Measurements from ENCODE around the gene TUBGCP3.
"Not testable (repeated sequence)": the region's sequence is repeated elsewhere in the genome, so short reads cannot be mapped to it uniquely, and the experiment has no call there.

The TUBGCP3 gene

DNA sequence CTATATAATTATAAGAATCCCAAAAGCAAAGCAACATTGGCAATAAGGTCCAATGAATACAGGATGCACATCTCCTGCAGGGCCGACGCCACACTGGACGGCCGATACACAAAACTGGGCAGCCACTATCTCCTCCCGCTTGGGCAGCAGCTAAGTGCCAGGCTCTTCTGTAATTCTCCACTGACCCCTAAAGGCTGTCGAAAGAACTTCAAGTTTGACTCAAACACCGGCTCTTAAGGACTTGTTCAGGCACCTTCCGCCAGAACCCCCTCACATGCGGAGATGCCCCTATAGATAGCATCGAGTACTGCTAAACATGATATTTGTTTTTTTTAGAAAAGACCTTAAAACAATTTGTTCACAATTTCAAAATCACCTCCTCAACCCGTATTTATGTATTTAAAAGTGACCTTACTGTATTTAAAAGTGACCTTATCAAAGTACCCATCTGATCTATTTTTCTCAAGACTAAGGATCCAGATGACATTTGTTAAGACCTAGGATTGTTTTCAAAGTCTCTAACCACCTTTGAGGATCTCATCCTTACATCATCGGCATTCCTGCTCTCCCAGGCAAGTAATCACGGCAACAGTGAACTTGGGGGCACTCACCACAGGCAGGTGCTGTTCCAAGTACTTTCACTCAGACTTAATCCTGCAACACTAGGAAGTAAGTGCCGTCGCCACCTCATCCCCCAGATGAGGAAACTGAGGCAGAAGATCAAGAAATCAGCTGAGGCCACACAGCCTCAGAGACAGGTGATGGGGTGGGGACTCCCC lies 77.8 kb downstream of the TUBGCP3 start:
- Histone ChIP-seq H3K4me3 (ENCODE audit: low read length) (no peak overlapping the region), H3K36me3 (ENCODE audit: control insufficient read depth, insufficient read depth, low read length) (peaks cover 8% of the 10 kb centered on the region), H3K4me1 (ENCODE audit: control insufficient read depth, insufficient read depth, low read length) (no peaks in the 10 kb centered on the region), H3K9me3 (ENCODE audit: control insufficient read depth, low read length) (no peaks in the 10 kb centered on the region), H3K9ac (ENCODE audit: low read length) (no peak overlapping the region), H3K27me3 (ENCODE audit: control insufficient read depth, insufficient read depth, low read length) (no peaks in the 10 kb centered on the region)

GRCh38 chr13:112509190-112509589 lies 78.8 kb downstream of the TUBGCP3 start:
- H3K36me3 ChIP-seq (ENCODE audit: control insufficient read depth, insufficient read depth, low read length), result peaks cover 8% of the 10 kb centered on the region
- no peaks in the 10 kb centered on the region for H3K9me3 ChIP-seq (ENCODE audit: control insufficient read depth, low read length)
- no peak overlapping the region for H3K4me3 ChIP-seq (ENCODE audit: low read length)
- no peaks in the 10 kb centered on the region for H3K4me1 ChIP-seq (ENCODE audit: control insufficient read depth, insufficient read depth, low read length)
- no peak overlapping the region for H3K9ac ChIP-seq (ENCODE audit: low read length)
- no peaks in the 10 kb centered on the region for H3K27me3 ChIP-seq (ENCODE audit: control insufficient read depth, insufficient read depth, low read length)

DNA sequence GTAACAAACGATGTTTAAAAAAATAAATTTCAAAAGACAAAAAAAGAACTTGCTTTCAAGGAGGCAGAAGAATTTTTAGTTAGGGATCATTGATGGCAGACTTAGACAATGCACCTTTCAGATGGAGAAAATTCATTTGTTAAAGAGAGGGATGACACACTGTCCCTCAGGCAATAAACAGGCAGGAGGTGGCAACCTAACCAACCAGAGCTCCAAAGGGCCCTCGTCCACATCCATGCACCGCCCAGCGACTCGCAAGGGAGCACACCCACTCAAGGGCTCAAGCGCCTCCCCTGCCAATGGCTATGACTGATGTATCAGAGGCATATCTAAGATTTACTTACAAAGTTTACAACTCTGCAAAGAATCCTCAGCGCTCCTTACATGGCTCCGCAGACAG lies 81.9 kb downstream of the TUBGCP3 start:
- no peaks in the 10 kb centered on the region for H3K27me3 ChIP-seq (ENCODE audit: control insufficient read depth, insufficient read depth, low read length)
- peaks cover 8% of the 10 kb centered on the region for H3K36me3 ChIP-seq (ENCODE audit: control insufficient read depth, insufficient read depth, low read length)
- no peak overlapping the region for H3K9ac ChIP-seq (ENCODE audit: low read length)
- no peak overlapping the region for H3K4me3 ChIP-seq (ENCODE audit: low read length)
- H3K9me3 ChIP-seq (ENCODE audit: control insufficient read depth, low read length), result no peaks in the 10 kb centered on the region
- H3K4me1 ChIP-seq (ENCODE audit: control insufficient read depth, insufficient read depth, low read length), result no peaks in the 10 kb centered on the region

GRCh38 chr13:112496166-112496565 lies 91.8 kb downstream of the TUBGCP3 start:
- Histone ChIP-seq H3K9ac (ENCODE audit: low read length) (no peak overlapping the region), H3K4me1 (ENCODE audit: control insufficient read depth, insufficient read depth, low read length) (no peaks in the 10 kb centered on the region), H3K27me3 (ENCODE audit: control insufficient read depth, insufficient read depth, low read length) (no peaks in the 10 kb centered on the region), H3K36me3 (ENCODE audit: control insufficient read depth, insufficient read depth, low read length) (no peaks in the 10 kb centered on the region), H3K9me3 (ENCODE audit: control insufficient read depth, low read length) (no peaks in the 10 kb centered on the region), H3K4me3 (ENCODE audit: low read length) (no peak overlapping the region)

DNA sequence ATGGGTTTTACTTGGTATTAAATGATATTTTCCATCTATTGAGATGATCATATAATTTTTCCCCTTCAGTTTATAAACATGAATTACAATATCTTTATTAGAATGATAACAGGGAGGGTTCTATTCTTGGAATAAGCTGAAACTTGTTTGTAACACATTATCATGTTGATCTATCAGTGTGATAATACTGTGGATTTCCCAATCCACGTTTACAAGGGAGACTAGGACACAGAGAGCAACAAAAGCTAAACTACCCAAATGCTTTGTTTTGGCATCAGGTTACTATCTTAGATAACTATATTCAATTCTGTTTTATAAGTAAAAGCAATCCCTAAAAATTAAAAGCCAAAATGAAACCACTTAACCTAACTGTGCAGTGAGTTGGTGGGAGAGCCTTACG lies 92.5 kb downstream of the TUBGCP3 start:
- Histone ChIP-seq H3K4me3 (ENCODE audit: low read length) (no peak overlapping the region), H3K4me1 (ENCODE audit: control insufficient read depth, insufficient read depth, low read length) (no peaks in the 10 kb centered on the region), H3K27me3 (ENCODE audit: control insufficient read depth, insufficient read depth, low read length) (no peaks in the 10 kb centered on the region), H3K9me3 (ENCODE audit: control insufficient read depth, low read length) (no peaks in the 10 kb centered on the region), H3K36me3 (ENCODE audit: control insufficient read depth, insufficient read depth, low read length) (no peaks in the 10 kb centered on the region), H3K9ac (ENCODE audit: low read length) (no peak overlapping the region)

DNA sequence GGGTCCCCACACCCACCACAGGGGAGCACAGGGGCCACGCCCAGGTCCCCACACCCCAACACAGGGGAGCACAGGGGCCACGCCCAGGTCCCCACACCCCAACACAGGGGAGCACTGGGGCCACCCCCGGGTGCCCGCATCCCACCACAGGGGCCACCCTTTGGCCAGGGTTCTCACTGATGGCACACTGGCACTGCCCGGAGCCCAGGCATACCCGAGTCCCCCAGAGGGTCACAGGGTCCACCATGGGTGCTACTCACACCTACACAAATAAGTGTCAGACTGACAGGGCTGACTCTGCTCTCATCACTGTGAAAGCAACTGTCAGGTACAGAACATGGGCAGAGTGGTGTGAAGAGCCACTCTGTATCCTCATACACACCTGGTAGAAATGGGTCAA lies 98.8 kb downstream of the TUBGCP3 start:
- Histone ChIP-seq H3K4me3 (ENCODE audit: low read length) (no peak overlapping the region), H3K27me3 (ENCODE audit: control insufficient read depth, insufficient read depth, low read length) (no peaks in the 10 kb centered on the region), H3K9me3 (ENCODE audit: control insufficient read depth, low read length) (no peaks in the 10 kb centered on the region), H3K36me3 (ENCODE audit: control insufficient read depth, insufficient read depth, low read length) (no peaks in the 10 kb centered on the region), H3K4me1 (ENCODE audit: control insufficient read depth, insufficient read depth, low read length) (no peaks in the 10 kb centered on the region), H3K9ac (ENCODE audit: low read length) (no peak overlapping the region)

- not testable (repeated sequence) for H3K36me3 ChIP-seq (ENCODE audit: control insufficient read depth, insufficient read depth, low read length)
Observed at GRCh38 chr13:112488343-112489050, 99.5 kb downstream of the TUBGCP3 start.

GRCh38 chr13:112487127-112487517 lies 100.8 kb downstream of the TUBGCP3 start:
- Histone ChIP-seq H3K4me3 (ENCODE audit: low read length) (no peak overlapping the region), H3K9ac (ENCODE audit: low read length) (no peak overlapping the region), H3K27me3 (ENCODE audit: control insufficient read depth, insufficient read depth, low read length) (no peaks in the 10 kb centered on the region), H3K4me1 (ENCODE audit: control insufficient read depth, insufficient read depth, low read length) (no peaks in the 10 kb centered on the region), H3K36me3 (ENCODE audit: control insufficient read depth, insufficient read depth, low read length) (no peaks in the 10 kb centered on the region), H3K9me3 (ENCODE audit: control insufficient read depth, low read length) (no peaks in the 10 kb centered on the region)

More at GRCh38 chr13:112488343-112489050, 99.5 kb downstream of the TUBGCP3 start:
- not testable (repeated sequence) for H3K9me3 ChIP-seq (ENCODE audit: control insufficient read depth, low read length); H3K27me3 ChIP-seq (ENCODE audit: control insufficient read depth, insufficient read depth, low read length); H3K4me3 ChIP-seq (ENCODE audit: low read length); H3K9ac ChIP-seq (ENCODE audit: low read length); H3K4me1 ChIP-seq (ENCODE audit: control insufficient read depth, insufficient read depth, low read length)

GRCh38 chr13:112486386-112487126 lies 101.4 kb downstream of the TUBGCP3 start:
- no peaks in the 10 kb centered on the region for H3K4me1 ChIP-seq (ENCODE audit: control insufficient read depth, insufficient read depth, low read length)
- H3K27me3 ChIP-seq (ENCODE audit: control insufficient read depth, insufficient read depth, low read length), result no peaks in the 10 kb centered on the region
- no peaks in the 10 kb centered on the region for H3K9me3 ChIP-seq (ENCODE audit: control insufficient read depth, low read length)
- no peak overlapping the region for H3K4me3 ChIP-seq (ENCODE audit: low read length)
- no peak overlapping the region for H3K9ac ChIP-seq (ENCODE audit: low read length)
- no peaks in the 10 kb centered on the region for H3K36me3 ChIP-seq (ENCODE audit: control insufficient read depth, insufficient read depth, low read length)

GRCh38 chr13:112485814-112486213 lies 102.1 kb downstream of the TUBGCP3 start:
- H3K4me3 ChIP-seq (ENCODE audit: low read length); H3K9ac ChIP-seq (ENCODE audit: low read length); H3K36me3 ChIP-seq (ENCODE audit: control insufficient read depth, insufficient read depth, low read length); H3K27me3 ChIP-seq (ENCODE audit: control insufficient read depth, insufficient read depth, low read length); H3K9me3 ChIP-seq (ENCODE audit: control insufficient read depth, low read length); H3K4me1 ChIP-seq (ENCODE audit: control insufficient read depth, insufficient read depth, low read length): not testable (repeated sequence)

GRCh38 chr13:112483299-112483698 lies 104.7 kb downstream of the TUBGCP3 start:
- no peaks in the 10 kb centered on the region for H3K9me3 ChIP-seq (ENCODE audit: control insufficient read depth, low read length)
- H3K36me3 ChIP-seq (ENCODE audit: control insufficient read depth, insufficient read depth, low read length), result no peaks in the 10 kb centered on the region
- H3K9ac ChIP-seq (ENCODE audit: low read length), result no peak overlapping the region
- no peak overlapping the region for H3K4me3 ChIP-seq (ENCODE audit: low read length)
- H3K4me1 ChIP-seq (ENCODE audit: control insufficient read depth, insufficient read depth, low read length), result no peaks in the 10 kb centered on the region
- H3K27me3 ChIP-seq (ENCODE audit: control insufficient read depth, insufficient read depth, low read length), result no peaks in the 10 kb centered on the region

DNA sequence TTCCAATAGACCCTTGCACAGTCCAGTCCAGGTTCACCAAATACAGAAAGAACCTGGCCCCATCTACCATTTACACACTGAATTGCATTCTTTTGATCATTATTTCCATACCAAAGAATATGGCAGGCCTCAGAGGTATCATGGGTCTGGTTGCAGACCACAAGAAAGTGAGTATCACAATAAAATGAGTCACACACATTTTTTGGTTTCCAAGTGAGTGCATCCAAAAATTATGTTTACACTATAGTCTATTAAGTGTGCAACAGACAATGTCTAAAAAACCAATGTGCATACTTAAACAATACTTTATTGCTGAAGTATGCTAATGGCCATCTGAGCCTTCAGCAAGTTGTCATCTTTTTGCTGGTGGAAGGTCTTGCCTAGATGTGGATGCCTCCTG lies 106.5 kb downstream of the TUBGCP3 start:
- Histone ChIP-seq H3K4me1 (ENCODE audit: control insufficient read depth, insufficient read depth, low read length) (no peaks in the 10 kb centered on the region), H3K4me3 (ENCODE audit: low read length) (no peak overlapping the region), H3K9me3 (ENCODE audit: control insufficient read depth, low read length) (no peaks in the 10 kb centered on the region), H3K36me3 (ENCODE audit: control insufficient read depth, insufficient read depth, low read length) (no peaks in the 10 kb centered on the region), H3K27me3 (ENCODE audit: control insufficient read depth, insufficient read depth, low read length) (no peaks in the 10 kb centered on the region), H3K9ac (ENCODE audit: low read length) (no peak overlapping the region)
